ENCODE results near the gene TH. TPM values are rescaled to one million over a fixed set of nuclear protein-coding genes. Genes with fewer than 3 reads are reported as not detected.
A peak's percentile ranks its signal among the peaks of the same experiment; 100 is the strongest.

TH gene
- total and polyA plus RNA-seq, 9 of the 15 experiments (the other 6 are each of a cell fraction or from before 2014, with no cell fraction given), result not detected

- Histone ChIP-seq H3K4me2 (ENCODE audit: insufficient read depth, low read length) (no peak overlapping the region), H3K27ac (ENCODE audit: extremely low read depth, low read depth, low read length) (no peak overlapping the region), H3K79me2 (ENCODE audit: control insufficient read depth, insufficient read depth, low read length) (no peaks in the 10 kb centered on the region), H3K4me1 (replicated peaks in 1 of 2; ENCODE audit: control insufficient read depth in 2 of 2, insufficient read depth in 2 of 2, low read length in 2 of 2) (peaks cover 0 to 30% of the 10 kb centered on the region in 2 experiments; a peak in 2 of 5 replicates), H4K20me1 (replicated peaks; ENCODE audit: control insufficient read depth, insufficient read depth, low read length) (no peaks in the 10 kb centered on the region), H3K27me3 (ENCODE audit: control insufficient read depth in 2 of 2, insufficient read depth in 2 of 2, low read length in 2 of 2) (peaks cover 11 to 48% of the 10 kb centered on the region in 2 experiments; a peak in 3 of 5 replicates), H3K9me1 (ENCODE audit: control insufficient read depth, insufficient read depth, low read length) (no peaks in the 10 kb centered on the region), H3K9me3 (replicated peaks; ENCODE audit: control insufficient read depth, insufficient read depth, low read depth, low read length) (no peaks in the 10 kb centered on the region), H3K36me3 (ENCODE audit: control insufficient read depth, insufficient read depth, low read length) (no peaks in the 10 kb centered on the region), H2AFZ (ENCODE audit: low read depth, low read length) (no peak overlapping the region), H3K9ac (ENCODE audit: insufficient read depth in 1 of 2, low read depth in 2 of 2, low read length in 2 of 2) (no peak overlapping the region; a peak in 1 of 4 replicates), H3K4me3 (no peak overlapping the region)
- CTCF ChIA-PET (ENCODE audit: low intra/inter-chr PET ratio), result no interaction called here
- no peak for DNase-seq (ENCODE audit: extremely low read depth in 1 of 4, low spot score in 3 of 4)
- 8% methylated on average over 6 of the region's 8 CpGs for WGBS (ENCODE audit: insufficient coverage, low coverage, missing lambda C conversion rate)
- POLR2A ChIA-PET, result no interaction called here
- BruUV-seq (replicated peaks), result no TSS peak
- ATAC-seq, result 0 out of 3 replicates have a peak, but pooled peaks have one; percentile 19
- intact Hi-C loops (cut with micrococcal nuclease), result no loop called here
- in situ Hi-C loops (cut with MboI), result no loop called here
- FAIRE-seq, result no peak
- no peak for TF ChIP-seq ETV5 (CRISPR knock-in tag; IDR thresholded peaks at IDR 0.05; ENCODE audit: low read depth)
- no peak for TF ChIP-seq MEF2A (IDR thresholded peaks at IDR 0.05; ENCODE audit: control insufficient read depth, low read depth, low read length)
- no peak for TF ChIP-seq HMG20B (CRISPR knock-in tag; IDR thresholded peaks at IDR 0.05)
- TF ChIP-seq E2F5 (CRISPR knock-in tag; IDR thresholded peaks at IDR 0.05), result no peak
- TF ChIP-seq NRF1 (conservative IDR thresholded peaks at IDR 0.05 in 1 of 2, IDR thresholded peaks at IDR 0.05 in 1 of 2), result no peak
- no peak for TF ChIP-seq ADNP (tag; IDR thresholded peaks at IDR 0.05)
- TF ChIP-seq CBX5 (IDR thresholded peaks at IDR 0.05; ENCODE audit: borderline replicate concordance, low read depth), result no peak
- no peak for TF ChIP-seq ZBTB43 (CRISPR knock-in tag; IDR thresholded peaks at IDR 0.05)
- no peak for TF ChIP-seq SIX5 (IDR thresholded peaks at IDR 0.05; ENCODE audit: borderline replicate concordance in 1 of 2, insufficient read depth in 1 of 2, low read depth in 1 of 2, low read length in 2 of 2)
- no peak for TF ChIP-seq CEBPZ (IDR thresholded peaks at IDR 0.05; ENCODE audit: borderline replicate concordance, low read depth, low read length)
- TF ChIP-seq SAFB2 (IDR thresholded peaks at IDR 0.05; ENCODE audit: borderline replicate concordance, low read depth, low read length, severe bottlenecking), result no peak
- no peak for TF ChIP-seq SAP30 (IDR thresholded peaks at IDR 0.05; ENCODE audit: borderline replicate concordance, insufficient read depth, low read depth, low read length, poor library complexity, severe bottlenecking)
- TF ChIP-seq CSDE1 (IDR thresholded peaks at IDR 0.05), result no peak
- no peak for TF ChIP-seq HOMEZ (CRISPR knock-in tag; IDR thresholded peaks at IDR 0.05)
- no peak for TF ChIP-seq TGIF2 (CRISPR knock-in tag; IDR thresholded peaks at IDR 0.05)
These were observed 34.7 kb downstream of the TH start for GRCh38 chr11:2136952-2137201.

Measured in K562 (cell line).